Neural progenitor cell (in vitro differentiated cells): ENCODE results near the gene C1QB.

ENCODE experiments used
- EZH2 ChIP-seq: fragments of 200-600 bp; sonication (generic); IDR thresholded peaks from 2 replicates; pipeline ENCODE4 v1.6.1; 2017; ENCODE audit warnings: antibody characterized with exemption, mild to moderate bottlenecking, moderate library complexity
- EZH2phosphoT487 ChIP-seq: fragments of 200-600 bp; sonication (generic); IDR thresholded peaks from 2 replicates; pipeline ENCODE4 v1.6.1; 2017; ENCODE audit warnings: antibody characterized with exemption
- TF ChIP-seq, protein P1 (sequence below): fragments of 200-600 bp; sonication (generic); IDR thresholded peaks from 2 replicates; pipeline ENCODE4 v1.5.1; 2017; ENCODE audit warnings: antibody characterized with exemption, mild to moderate bottlenecking

DNA sequence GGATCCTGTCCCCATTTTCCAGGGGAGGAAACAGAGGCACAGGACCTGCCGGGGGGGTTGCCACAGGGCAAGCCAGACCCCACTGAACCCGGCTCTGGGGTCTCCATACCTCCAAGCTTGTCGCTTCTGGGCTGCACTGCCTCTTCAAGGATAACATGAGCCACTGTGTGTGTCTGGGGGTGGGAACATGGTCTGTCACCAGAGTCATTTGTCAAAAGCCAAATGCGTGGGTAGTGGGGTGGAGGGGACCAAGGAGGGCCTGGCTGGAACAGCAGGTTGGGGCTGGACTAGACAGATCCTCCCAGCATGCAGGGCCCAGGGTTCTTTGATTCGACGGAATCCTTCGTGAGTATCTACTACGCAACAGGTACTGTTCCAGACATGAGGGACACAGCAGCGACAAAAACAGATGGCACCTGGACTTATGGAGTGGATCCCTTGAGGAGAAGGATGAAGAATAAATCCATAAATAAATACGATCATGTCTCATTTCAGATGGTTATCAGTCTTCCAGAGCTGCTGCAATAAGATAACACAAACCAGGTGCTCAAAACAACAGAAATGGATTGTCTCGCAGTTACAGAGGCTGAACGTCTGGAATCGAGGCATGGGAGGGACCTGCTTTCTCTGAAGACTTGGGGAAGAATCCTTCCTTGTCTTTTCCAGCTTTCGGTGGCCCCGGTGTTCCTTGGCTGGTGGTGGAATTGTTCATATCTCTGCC lies 28.7 kb downstream of the C1QB start:
- TF ChIP-seq, protein P1, sequence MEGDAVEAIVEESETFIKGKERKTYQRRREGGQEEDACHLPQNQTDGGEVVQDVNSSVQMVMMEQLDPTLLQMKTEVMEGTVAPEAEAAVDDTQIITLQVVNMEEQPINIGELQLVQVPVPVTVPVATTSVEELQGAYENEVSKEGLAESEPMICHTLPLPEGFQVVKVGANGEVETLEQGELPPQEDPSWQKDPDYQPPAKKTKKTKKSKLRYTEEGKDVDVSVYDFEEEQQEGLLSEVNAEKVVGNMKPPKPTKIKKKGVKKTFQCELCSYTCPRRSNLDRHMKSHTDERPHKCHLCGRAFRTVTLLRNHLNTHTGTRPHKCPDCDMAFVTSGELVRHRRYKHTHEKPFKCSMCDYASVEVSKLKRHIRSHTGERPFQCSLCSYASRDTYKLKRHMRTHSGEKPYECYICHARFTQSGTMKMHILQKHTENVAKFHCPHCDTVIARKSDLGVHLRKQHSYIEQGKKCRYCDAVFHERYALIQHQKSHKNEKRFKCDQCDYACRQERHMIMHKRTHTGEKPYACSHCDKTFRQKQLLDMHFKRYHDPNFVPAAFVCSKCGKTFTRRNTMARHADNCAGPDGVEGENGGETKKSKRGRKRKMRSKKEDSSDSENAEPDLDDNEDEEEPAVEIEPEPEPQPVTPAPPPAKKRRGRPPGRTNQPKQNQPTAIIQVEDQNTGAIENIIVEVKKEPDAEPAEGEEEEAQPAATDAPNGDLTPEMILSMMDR, result no peak
- TF ChIP-seq EZH2phosphoT487 (no peak), EZH2 (no peak)
